BLaER1 (cell line): ENCODE measurements around the gene GMPPB.
A peak's percentile ranks its signal among the peaks of the same experiment; 100 is the strongest.

Experiments
- H3K27ac ChIP-seq: shearing (Covaris generic); formaldehyde crosslinking; 2 replicates; pipeline ENCODE4 v1.8.1; 2022
- H3K27me3 ChIP-seq: shearing (Covaris generic); formaldehyde crosslinking; 2 replicates; pipeline ENCODE4 v1.8.1; 2022
- H3K36me3 ChIP-seq: shearing (Covaris generic); formaldehyde crosslinking; 2 replicates; pipeline ENCODE4 v1.8.1; 2022
- H3K4me1 ChIP-seq: shearing (Covaris generic); formaldehyde crosslinking; 2 replicates; pipeline ENCODE4 v1.8.1; 2022
- H3K4me2 ChIP-seq: shearing (Covaris generic); formaldehyde crosslinking; 2 replicates; pipeline ENCODE4 v1.8.1; 2022
- H3K4me3 ChIP-seq: shearing (Covaris generic); formaldehyde crosslinking; 2 replicates; pipeline ENCODE4 v1.8.1; 2022
- H3K9ac ChIP-seq: shearing (Covaris generic); formaldehyde crosslinking; 2 replicates; pipeline ENCODE4 v1.8.1; 2022
- H3K9me3 ChIP-seq: shearing (Covaris generic); formaldehyde crosslinking; 2 replicates; pipeline ENCODE4 v1.8.1; 2022
- H4K20me1 ChIP-seq: shearing (Covaris generic); formaldehyde crosslinking; 2 replicates; pipeline ENCODE4 v1.8.1; 2022
- Cebpa-rat ChIP-seq: shearing (Covaris generic); IDR thresholded peaks from 2 replicates; pipeline ENCODE4 v1.8.1; 2022

GMPPB gene

DNA sequence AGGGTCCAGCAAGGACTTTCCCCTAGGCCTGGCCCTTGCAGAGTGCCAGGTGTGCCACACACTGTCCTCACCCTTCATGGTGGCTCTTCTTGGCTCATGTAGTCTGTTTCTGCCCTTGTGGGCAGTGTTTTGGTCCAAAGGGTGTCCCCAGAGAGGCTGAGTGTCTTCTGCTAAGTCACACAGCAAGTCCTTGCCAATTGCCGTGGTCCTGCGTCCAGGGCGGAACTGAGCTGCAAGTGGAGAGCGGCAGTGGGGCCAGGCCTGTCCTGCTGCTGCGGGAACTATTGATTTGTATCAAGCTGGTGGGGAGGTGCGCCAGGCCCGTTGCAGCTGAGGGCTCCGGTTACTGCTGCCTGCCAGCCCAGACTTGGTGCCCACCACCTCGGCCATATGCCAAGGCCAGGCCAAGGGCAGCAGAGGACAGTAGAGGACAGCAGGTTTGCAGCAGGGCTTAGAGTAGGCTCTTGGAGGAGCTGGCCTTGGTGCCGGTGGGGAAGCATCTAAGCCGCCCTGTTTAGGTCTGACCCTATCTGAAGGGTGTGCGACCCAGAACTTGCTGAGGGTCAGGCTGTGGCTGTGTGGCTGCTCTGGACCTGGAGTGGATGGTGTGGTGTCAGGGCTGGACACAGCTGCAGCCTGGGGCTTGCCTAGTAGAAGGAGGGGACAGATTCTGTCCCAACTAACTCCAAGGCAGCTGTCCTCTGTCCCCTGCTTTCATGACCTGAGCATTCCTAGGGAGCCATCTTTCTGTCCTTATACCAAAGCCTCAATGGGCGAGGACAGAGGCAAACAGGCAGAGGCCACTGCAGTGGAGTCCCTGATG, 8.8 kb downstream of the GMPPB start:
- Histone ChIP-seq H4K20me1 (peaks cover 13% of the 10 kb centered on the region), H3K9me3 (no peaks in the 10 kb centered on the region), H3K9ac (no peak overlapping the region), H3K4me3 (no peak overlapping the region), H3K4me1 (peaks cover 73% of the 10 kb centered on the region), H3K4me2 (no peak overlapping the region), H3K27ac (peak overlapping the region; percentile 70; the same call in 1 of the 2 replicates), H3K36me3 (peaks cover 38% of the 10 kb centered on the region), H3K27me3 (no peaks in the 10 kb centered on the region)
- TF ChIP-seq Cebpa-rat: no peak

DNA sequence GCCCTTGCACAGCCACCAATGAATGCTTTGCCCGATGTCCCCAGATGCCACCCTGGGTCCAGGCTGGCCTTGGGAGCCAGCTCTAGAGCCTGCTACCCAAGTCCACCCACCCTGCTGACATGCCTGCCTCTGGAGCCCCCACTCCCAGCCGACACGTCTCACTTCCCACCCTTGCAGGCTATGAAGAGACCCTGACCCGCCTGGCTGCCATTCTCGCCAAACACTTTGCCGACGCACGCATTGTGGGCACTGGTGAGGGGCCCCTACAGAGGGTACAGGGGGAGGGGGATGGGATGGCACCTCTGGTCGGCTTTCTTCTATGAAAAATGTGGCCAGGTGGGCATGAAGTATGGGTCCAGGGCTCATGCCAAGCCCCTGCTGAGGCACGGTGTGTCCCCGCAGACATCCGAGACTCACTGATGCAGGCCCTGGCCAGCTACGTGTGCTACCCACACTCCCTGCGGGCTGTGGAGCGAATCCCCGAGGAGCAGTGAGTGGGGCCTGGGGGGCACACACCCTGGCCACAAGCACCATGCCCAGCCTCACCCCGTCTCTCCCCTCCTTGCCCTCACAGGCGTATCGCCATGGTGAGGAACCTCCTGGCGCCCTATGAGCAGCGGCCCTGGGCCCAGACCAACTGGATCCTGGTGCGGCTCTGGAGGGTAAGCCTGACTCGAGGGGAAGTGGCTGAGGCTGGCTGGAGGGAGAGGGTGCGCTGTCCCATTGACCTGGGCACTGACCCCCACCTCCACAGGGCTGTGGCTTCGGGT, 10.2 kb downstream of the GMPPB start:
- Histone ChIP-seq H4K20me1 (peaks cover 8% of the 10 kb centered on the region), H3K27me3 (no peaks in the 10 kb centered on the region), H3K4me2 (peak overlapping the region; percentile 81), H3K4me3 (no peak overlapping the region), H3K9ac (peak overlapping the region; percentile 46; the same call in 1 of the 2 replicates), H3K27ac (peak overlapping the region; percentile 70), H3K4me1 (peaks cover 66% of the 10 kb centered on the region), H3K36me3 (peaks cover 41% of the 10 kb centered on the region), H3K9me3 (no peaks in the 10 kb centered on the region)
- TF ChIP-seq Cebpa-rat: no peak

DNA sequence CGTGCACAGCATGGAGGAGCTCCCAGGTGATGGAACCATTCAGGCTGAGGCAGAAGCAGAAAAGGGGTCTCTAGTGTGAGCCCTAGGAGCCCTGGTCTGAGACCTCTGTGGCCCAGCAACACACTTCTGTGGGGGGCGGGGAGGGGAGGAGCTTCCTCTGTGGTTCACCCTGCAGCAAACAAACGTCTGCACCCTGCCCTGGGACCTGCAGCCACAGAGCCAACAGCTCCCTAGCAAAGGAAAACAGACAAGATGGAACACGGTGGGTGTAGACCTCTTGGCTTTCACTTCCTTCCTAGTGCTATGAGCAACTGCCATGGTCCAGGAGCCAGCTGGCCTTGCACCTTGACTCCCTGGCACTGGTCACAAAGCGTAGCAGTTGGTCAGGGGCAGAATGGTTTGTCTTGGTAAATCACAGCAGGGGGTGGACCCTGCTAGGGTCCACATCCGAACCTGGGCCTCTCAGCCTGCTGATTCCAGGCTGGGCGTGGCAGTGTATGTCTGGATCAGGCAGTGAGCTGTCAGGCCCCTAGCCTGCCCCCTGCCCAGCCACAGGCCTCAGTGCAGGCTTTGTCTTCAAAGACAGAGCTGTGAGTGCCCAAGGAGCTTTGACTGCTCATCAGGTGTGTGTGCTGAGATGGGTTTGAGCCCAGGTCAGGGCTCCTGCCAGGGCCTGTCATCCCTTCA, 11.0 kb downstream of the GMPPB start:
- peak overlapping the region; percentile 81 for H3K4me2 ChIP-seq
- H3K36me3 ChIP-seq: peaks cover 35% of the 10 kb centered on the region
- H3K27ac ChIP-seq: peak overlapping the region; percentile 70
- H3K4me1 ChIP-seq: peaks cover 66% of the 10 kb centered on the region
- H3K27me3 ChIP-seq: no peaks in the 10 kb centered on the region
- H3K9me3 ChIP-seq: no peaks in the 10 kb centered on the region
- H4K20me1 ChIP-seq: peaks cover under 1% of the 10 kb centered on the region; the same call in 1 of the 2 replicates
- H3K4me3 ChIP-seq: no peak overlapping the region
- no peak for TF ChIP-seq Cebpa-rat
- peak overlapping the region; percentile 46; the same call in 1 of the 2 replicates for H3K9ac ChIP-seq

DNA sequence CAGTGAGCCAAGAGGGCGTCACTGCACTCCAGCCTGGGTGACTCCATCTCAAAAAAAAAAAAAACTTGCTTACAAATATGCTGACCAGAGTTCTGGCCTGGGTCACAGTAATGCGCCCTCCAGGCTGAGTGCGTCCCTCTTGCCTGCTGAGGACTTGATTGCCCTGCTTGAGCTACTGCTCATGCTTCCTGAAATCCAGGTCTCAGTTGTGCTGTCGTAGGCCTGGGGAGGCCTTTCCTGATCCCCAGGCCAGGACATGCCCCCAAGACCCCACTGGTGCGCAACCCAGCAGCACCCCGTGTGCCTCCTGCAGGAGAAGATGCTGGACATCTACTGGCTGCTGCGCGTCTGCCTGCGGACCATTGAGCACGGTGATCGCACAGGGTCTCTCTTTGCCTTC, 11.6 kb downstream of the GMPPB start:
- no peaks in the 10 kb centered on the region for H3K27me3 ChIP-seq
- no peaks in the 10 kb centered on the region for H3K9me3 ChIP-seq
- no peak overlapping the region for H3K4me3 ChIP-seq
- no peak for TF ChIP-seq Cebpa-rat
- no peaks in the 10 kb centered on the region for H4K20me1 ChIP-seq
- peak overlapping the region; percentile 81 for H3K4me2 ChIP-seq
- peaks cover 66% of the 10 kb centered on the region for H3K4me1 ChIP-seq
- H3K36me3 ChIP-seq: peaks cover 35% of the 10 kb centered on the region
- peak overlapping the region; percentile 70 for H3K27ac ChIP-seq
- H3K9ac ChIP-seq: peak overlapping the region; percentile 46; the same call in 1 of the 2 replicates

DNA sequence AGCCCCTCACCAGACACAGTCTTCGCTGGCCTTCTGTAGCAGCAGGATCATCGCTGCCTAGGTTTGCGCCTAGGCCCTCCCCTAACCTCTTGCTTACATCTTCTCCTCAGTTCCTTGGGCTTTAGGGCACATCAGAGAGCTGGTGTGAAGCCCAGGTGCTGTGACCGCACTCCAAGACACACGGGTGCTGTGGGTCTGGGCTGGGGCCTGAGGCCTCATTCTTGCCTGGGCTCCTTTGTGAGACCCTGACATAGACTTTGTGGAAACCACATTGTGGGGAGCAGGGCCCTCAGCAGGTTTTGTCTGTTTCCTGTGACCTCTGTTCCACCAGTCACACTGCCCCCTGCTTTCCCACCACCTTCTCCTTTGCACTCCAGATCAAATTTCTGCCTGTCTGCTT, 12.3 kb downstream of the GMPPB start:
- H3K27ac ChIP-seq: peak overlapping the region; percentile 51; the same call in 1 of the 2 replicates
- H3K4me1 ChIP-seq: peaks cover 61% of the 10 kb centered on the region
- H3K9me3 ChIP-seq: no peaks in the 10 kb centered on the region
- no peaks in the 10 kb centered on the region for H3K27me3 ChIP-seq
- TF ChIP-seq Cebpa-rat: no peak
- peaks cover 34% of the 10 kb centered on the region for H3K36me3 ChIP-seq
- H3K9ac ChIP-seq: peak overlapping the region; percentile 46; the same call in 1 of the 2 replicates
- H4K20me1 ChIP-seq: no peaks in the 10 kb centered on the region
- H3K4me2 ChIP-seq: peak overlapping the region; percentile 81
- no peak overlapping the region for H3K4me3 ChIP-seq

DNA sequence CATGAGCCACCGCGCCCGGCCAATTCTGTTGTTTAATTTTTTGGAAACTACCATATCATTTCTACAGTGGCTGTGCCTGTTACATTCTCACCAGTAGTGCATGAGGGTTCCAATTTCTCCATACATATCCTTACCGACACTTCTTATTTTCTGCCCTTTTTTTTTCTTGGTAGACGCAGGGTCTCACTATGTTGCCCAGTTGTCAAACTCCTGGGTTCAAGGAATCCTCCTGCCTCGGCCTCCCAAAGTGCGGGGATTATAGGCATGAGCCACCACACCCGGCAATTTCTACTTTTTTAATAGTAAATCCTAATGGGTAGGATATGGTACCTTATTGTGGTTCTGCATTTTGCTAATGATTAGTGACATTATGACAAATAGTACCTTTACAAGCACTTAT, 13.9 kb downstream of the GMPPB start:
- peaks cover 34% of the 10 kb centered on the region for H3K36me3 ChIP-seq
- no peaks in the 10 kb centered on the region for H4K20me1 ChIP-seq
- H3K9ac ChIP-seq: no peak overlapping the region
- no peak overlapping the region for H3K4me2 ChIP-seq
- no peak overlapping the region for H3K27ac ChIP-seq
- TF ChIP-seq Cebpa-rat: no peak
- peaks cover 56% of the 10 kb centered on the region for H3K4me1 ChIP-seq
- no peak overlapping the region for H3K4me3 ChIP-seq
- H3K9me3 ChIP-seq: no peaks in the 10 kb centered on the region
- H3K27me3 ChIP-seq: no peaks in the 10 kb centered on the region

DNA sequence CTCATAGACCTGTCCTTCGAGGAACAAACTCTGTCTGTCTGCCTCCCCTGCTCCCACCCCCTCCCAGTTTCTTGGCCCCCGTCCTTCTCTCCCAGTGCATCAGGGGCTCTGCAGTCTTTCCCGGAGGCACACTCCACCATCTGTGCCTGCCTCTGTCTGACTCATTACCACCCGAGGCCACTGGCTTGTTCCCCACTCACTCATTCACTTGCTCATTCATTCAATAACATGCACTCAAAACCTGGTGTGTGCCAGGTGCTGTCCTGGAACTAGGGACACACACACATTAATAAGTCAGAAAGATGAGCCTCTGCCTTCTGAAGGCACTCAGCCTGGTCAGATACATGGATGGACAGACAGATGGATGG, 16.7 kb downstream of the GMPPB start:
- Histone ChIP-seq H3K4me2 (peak overlapping the region; percentile 63; the same call in 1 of the 2 replicates), H3K4me1 (peaks cover 34% of the 10 kb centered on the region), H4K20me1 (no peaks in the 10 kb centered on the region), H3K9me3 (no peaks in the 10 kb centered on the region), H3K27me3 (no peaks in the 10 kb centered on the region), H3K36me3 (peaks cover 51% of the 10 kb centered on the region), H3K9ac (no peak overlapping the region), H3K4me3 (no peak overlapping the region), H3K27ac (peak overlapping the region; percentile 56; the same call in 1 of the 2 replicates)
- TF ChIP-seq Cebpa-rat: no peak

DNA sequence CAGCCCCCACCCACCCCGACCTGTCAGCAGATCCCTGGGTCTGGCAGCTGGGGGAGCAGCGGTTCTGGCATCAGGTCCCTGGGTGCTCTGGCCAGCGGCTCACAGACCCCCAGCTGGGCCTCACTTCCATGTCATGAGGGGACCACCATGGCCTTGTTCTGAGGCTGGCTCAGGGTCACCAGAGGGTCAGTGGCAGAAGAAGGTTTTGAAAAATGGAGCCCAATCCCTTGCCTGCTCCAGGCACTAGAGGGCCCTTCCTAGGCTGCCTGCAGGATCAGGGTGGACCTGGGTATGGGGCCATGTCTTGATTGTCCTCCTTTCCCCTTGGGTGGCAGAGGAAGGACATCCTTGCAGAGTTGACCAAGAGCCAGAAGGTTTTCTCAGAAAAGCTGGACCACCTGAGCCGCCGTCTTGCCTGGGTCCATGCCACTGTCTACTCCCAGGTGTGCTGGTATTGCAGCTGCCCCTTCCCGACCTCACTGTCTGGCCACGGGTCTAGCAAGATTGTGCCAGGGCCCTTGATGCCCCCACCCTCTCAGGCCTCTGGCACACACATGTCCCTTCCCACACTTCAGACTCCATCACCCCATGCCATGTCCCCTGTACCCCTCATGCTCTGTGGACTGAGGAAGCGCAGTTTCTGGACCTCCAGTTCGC, 17.2 kb downstream of the GMPPB start:
- Histone ChIP-seq H3K4me1 (peaks cover 29% of the 10 kb centered on the region), H3K4me3 (no peak overlapping the region), H3K9me3 (no peaks in the 10 kb centered on the region), H3K4me2 (no peak overlapping the region), H3K27ac (no peak overlapping the region), H3K27me3 (no peaks in the 10 kb centered on the region), H3K9ac (no peak overlapping the region), H3K36me3 (peaks cover 56% of the 10 kb centered on the region), H4K20me1 (no peaks in the 10 kb centered on the region)
- TF ChIP-seq Cebpa-rat: no peak

DNA sequence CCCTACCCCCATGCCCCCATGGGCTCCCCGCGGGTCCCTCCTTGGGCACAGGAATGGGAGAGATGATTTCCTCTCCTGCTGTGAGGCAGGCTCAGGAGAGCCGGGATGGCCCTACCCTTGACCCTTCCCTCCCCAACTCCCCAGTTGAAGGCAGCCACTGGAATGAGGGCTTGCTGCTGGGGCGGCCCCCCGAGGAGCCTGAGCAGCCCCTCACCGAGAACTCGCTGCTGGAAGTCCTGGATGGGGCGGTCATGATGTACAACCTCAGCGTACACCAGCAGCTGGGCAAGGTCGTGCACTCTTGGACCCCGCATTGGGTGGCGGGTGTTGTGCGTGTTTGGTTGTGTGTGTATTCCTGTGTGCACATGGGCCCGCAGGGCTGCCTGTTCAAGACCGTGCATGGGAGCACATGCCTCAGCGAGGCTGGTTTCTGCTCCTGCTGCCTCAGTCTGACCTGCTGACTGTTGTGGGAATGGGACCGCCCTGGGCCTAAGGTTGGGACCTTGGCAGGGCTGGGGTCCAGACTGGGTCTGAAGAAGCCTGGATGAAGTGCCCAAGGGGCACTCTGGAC, 18.3 kb downstream of the GMPPB start:
- Histone ChIP-seq H4K20me1 (no peaks in the 10 kb centered on the region), H3K4me1 (peaks cover 19% of the 10 kb centered on the region), H3K27ac (no peak overlapping the region), H3K9ac (no peak overlapping the region), H3K4me3 (no peak overlapping the region), H3K27me3 (no peaks in the 10 kb centered on the region), H3K4me2 (no peak overlapping the region), H3K36me3 (peaks cover 64% of the 10 kb centered on the region), H3K9me3 (no peaks in the 10 kb centered on the region)
- TF ChIP-seq Cebpa-rat: no peak
